TTC549 (cell line): Measurements from ENCODE around the gene PGAP1.

Experiments
- FAIRE-seq: peaks from 2 replicates; lab custom pipeline; 2012; peaks lifted over from hg19 to GRCh38; lab: Jason Lieb, UNC

The PGAP1 gene, protein sequence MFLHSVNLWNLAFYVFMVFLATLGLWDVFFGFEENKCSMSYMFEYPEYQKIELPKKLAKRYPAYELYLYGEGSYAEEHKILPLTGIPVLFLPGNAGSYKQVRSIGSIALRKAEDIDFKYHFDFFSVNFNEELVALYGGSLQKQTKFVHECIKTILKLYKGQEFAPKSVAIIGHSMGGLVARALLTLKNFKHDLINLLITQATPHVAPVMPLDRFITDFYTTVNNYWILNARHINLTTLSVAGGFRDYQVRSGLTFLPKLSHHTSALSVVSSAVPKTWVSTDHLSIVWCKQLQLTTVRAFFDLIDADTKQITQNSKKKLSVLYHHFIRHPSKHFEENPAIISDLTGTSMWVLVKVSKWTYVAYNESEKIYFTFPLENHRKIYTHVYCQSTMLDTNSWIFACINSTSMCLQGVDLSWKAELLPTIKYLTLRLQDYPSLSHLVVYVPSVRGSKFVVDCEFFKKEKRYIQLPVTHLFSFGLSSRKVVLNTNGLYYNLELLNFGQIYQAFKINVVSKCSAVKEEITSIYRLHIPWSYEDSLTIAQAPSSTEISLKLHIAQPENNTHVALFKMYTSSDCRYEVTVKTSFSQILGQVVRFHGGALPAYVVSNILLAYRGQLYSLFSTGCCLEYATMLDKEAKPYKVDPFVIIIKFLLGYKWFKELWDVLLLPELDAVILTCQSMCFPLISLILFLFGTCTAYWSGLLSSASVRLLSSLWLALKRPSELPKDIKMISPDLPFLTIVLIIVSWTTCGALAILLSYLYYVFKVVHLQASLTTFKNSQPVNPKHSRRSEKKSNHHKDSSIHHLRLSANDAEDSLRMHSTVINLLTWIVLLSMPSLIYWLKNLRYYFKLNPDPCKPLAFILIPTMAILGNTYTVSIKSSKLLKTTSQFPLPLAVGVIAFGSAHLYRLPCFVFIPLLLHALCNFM

DNA sequence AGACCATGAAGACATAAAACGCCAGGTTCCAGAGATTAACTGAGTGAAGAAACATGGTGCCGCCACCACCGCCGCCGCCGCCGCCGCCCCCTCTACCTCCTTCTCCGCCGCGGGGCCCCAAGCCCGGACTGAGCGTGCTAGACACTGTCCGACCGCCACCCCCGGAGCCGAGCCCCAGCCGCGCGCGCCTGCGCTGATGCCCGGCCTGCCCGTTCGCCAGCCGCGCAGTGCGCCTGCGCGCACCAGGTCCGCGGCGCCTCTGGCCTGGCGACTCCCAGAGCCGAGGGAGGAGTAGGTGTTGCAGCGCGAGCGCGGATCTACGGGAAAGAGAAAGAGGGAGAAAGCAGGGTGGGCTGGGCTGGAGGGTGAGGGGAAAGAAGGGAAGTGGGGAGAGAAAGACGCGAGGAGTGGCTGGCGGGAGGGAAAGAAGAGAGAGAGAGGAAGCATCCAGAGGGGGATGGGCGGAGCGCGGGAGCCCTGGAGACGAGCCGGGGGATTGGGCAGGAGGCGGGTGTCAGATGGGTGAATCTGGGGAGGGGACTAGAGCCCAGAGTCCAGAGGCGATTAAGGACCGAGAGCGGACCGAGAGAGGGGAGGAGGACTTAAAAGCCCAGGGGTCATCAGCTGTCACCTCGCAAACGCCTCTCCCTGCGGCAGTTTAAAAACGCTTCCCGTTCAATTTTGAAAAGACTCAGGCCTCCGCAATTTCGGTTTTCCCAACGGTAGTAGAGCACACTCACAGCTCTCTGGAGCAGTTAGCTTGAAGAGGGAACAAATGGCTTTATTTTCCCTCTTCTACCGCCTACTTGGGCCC, at the start of gene PGAP1:
TSS of gene PGAP1 (minus strand) at position 146 of the 814 bp plus-strand sequence. CDS start at position 55, 91 bp downstream.
- no peak for FAIRE-seq

DNA sequence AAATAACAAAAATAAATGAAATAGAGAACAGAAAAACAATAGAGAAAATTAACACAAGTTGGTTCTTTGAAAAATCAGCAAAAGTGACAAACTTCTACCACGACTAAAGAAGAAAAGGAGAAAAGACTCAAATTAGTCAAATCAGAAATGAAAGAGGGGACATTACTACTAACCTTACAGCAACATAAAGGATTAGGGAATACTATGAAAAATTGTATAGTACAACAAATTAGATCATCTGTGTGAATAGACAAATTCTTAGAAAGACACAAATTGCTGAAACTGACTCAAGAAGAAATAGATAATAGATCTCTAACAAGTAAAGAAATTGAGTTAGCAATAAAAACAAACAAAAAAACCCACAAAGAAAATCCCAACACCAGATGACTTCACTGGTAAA, 48.5 kb upstream of the PGAP1 start:
- FAIRE-seq, result no peak

DNA sequence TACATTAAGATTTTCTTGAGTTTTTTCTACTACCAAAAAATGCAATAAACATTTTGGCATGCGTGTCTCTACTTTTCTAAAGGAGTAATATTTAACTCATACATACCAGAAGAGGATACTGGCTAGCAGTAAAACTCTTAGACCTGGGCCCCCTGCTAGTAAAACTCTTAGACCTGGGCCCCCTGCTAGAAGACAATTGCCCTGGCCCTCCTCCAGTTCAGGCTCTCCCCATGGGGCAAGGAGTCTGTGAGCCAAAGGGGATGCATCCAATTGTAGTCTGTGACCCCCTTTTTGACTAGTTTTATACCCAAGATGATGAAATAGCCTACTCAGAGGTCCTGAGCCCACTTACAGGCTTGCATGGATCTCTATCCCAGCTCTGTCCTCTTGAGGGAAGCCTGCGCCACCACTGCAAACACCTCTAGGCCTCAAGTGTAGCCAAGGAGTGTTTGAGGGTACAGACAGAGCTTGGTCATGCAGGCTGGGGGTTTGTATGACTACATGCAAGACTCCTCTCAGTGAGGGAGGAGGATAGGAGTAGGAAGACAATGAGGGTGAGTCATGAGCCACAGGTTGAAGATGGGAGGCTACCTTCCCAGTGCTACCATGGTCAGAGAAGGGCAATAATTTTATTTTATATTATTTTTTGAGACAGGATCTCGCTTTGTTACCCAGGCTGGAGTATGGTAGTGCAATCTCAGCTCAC, 45.2 kb upstream of the PGAP1 start:
- FAIRE-seq, result no peak

DNA sequence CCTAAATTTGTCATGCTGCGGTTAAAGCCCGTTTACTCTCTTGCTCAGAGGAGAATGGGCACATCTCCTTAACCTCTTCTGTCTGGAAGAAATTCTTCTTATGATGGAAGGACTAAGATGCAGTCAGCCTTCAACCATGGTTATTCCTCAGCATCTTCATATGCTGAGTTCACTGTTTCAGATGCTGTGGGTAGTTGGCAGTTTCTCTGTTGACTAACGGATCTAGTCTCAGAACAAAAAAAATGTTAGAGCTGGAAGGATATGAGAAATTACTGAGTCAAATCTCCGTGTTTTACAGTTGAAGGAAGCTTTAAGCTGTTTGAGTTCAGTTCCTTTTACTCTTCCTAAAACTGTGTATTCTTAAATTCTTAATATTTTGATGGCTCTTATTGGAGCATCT, 43.6 kb upstream of the PGAP1 start:
- no peak for FAIRE-seq

DNA sequence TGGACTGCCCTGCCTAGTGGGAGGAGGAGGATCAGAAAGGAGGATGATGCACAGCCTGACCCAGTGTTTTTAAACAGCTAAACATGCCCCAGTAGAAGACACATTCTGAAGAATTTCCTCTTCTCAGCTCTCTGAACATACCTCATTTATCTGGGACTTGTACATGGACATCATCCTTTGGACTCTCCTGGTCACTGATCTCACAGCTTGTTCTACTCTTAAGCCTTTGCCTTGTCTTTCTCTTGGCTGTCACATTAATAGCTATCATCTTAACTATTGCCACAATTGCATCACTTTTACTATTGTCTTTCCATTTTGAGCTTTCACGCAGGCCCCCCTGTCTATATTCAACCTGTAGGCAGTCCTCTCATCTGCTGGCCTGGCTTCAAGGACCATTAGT, 42.0 kb upstream of the PGAP1 start:
- no peak for FAIRE-seq

DNA sequence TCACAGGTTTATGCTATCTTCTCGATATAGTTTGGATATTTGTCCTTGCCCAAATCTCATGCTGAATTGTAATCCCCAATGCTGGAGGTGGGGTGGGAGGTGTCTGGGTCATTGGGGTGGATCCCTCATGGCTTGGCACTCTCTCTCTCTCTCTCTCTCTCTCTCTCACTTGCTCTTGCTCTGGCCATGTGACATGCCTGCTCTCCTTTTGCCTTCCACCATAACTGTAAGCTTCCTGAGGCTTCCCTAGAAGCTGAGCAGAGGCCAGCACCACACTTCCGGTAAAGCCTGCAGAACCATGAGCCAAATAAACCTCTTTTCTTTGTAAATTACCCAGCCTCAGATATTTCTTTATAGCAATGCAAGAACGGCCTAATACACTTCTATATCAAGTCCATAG, 41.3 kb upstream of the PGAP1 start:
- FAIRE-seq, result no peak

DNA sequence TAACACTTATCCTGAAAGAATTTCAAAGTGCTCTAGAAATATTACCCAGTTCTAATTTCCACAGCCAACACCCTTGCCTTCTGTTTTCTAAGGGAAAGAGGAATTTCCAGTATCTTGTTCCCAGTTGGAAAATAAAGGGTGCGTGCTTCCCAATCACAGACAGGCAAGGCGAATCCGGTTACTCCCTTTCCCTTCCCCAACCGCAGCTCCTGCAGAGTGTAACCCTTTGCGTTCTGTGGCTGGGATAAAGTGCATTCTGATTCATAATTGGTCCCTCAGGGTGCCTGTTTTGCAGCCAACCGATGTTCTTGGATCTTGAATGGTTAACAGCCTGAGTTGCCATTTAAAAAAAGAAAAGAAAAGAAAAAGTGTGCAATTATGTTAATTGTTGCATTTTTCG, 40.6 kb upstream of the PGAP1 start:
- no peak for FAIRE-seq

DNA sequence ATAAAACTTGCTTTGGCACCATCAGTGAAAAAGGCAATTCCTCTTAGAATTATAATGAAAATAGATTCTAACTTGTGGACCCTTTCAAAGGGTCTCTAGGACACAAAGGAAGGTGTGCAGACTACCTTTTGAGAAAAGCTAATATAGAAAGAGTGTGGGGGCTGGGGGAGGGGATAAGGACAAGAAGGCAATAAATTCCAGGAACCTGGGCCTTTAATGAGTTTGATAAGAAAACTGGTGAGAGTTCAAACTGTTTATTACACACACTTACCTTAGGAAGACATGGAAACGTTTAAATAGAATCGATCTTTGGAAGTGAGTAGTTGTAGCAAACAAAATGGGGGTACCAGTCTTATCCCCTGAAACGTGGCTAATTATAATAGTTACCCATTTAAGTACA, 39.6 kb upstream of the PGAP1 start:
- FAIRE-seq, result no peak

DNA sequence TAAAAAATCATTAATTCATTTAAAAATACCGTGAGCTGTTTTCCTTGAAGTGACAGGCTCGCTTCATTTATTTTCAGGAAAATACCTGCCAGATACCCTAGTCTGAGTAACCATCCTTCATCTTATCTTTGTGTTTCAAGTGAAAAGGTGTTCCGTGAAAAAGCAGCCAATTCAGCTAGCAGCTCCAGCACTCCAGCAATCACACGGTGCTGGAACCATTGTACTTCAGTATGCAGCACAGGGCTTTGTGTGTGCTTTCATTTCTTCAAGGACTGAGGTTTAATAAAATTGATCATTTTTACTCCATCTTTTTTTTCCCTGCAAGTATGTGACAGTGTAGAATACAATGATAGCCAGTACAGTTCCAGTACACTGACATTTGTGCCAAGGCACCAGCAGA, 39.1 kb upstream of the PGAP1 start:
- FAIRE-seq, result no peak

DNA sequence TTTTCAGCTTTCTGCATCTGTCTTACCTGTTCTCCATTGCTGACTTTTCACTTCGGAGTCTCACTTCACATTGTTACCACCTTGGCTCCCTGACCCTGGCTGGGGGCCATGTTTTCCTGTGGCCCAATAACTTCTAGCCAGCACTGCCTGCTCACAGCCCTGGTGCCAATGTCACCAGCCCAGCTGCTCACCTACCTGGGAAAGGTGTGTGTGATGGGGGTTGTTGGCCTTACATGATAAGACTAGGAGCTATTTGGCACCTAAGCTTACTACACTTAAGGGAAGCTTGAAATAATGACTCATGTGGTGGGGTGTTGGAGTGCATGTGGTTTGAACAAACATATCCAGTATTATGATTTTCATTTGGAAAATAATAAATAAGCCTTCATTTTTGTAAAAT, 37.5 kb upstream of the PGAP1 start:
- FAIRE-seq, result no peak

DNA sequence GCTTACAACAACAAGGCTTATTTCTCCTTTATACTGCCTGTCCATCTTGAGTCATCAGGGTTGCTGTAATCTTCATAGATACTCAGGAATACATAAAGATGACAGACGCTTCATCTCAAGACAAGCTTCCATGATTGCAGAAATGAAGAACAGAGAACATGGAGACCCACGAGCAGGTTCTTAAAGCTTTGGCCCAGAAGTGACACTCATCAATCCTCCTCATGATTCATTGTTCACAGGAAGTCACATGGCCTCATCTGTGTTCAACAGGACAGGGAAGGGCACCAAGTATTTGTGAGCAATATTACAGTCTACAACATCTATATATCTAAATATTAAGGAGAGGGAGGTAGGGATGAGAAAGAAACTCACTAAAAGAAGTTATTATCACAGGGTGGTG, 36.5 kb upstream of the PGAP1 start:
- no peak for FAIRE-seq

DNA sequence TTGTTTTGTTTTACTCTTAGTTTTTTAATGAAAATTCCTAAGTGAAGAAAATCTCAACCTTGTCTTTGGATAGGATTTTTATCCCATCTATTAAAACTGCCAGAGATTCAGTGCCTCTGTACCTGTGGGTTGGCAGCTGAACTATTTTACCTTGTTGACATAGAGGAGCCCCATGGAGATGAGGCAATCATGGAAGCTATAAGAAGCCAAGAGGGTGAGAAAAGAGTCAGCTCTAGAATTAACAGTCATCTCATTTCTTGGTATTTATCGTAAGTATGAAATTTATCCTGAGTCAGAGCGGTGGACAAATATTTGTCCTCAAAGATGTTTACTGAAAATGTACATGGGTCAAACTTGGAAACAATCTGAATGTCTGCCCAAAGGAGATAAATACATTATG, 35.8 kb upstream of the PGAP1 start:
- no peak for FAIRE-seq

DNA sequence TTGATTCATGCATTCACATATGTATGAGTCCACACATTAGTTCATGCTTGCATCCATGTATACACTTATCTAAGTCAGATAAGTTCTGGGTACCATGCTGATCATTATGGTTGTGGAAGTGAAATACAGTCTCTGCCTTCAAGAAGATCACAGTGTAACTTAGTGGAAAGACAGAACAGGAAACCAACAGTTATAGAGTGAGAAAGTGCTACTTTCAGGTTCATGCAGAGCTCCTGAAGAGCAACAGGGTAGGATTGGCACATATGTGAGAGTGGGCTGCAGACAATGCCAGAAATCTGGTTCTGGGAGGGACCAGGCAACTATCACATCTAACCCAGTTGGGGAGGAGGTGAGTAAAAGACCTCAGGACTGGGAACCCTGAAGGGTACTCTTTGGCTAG, 35.4 kb upstream of the PGAP1 start:
- FAIRE-seq, result no peak

DNA sequence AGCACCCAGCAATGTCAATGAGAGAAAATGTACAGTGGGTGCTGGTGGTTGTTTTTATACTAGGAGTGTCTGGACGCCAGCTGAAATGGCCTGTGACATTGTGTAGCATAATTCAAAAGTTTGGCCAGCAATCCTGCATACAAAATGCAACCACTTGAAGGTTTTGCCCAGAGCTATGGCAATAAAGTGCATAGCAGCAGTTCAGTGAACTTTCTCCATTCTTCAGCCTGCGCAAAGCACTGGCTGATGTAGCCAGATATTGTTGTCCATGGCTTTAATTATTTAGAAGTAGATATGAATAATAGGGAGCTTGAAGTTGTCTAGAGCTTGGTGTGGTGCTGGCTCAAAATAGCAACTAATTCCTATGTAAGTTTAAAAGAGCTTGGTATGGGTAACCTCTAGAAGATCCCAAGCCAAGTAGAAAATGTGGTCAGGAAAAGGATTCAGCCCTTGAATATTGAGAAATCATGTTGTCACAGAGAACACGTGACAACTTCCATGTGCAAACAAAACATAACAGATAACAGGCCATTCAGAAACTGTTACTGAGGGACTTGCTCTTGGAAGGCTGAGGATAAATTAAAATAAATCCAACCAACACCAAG, 33.3 kb upstream of the PGAP1 start:
- FAIRE-seq, result no peak

DNA sequence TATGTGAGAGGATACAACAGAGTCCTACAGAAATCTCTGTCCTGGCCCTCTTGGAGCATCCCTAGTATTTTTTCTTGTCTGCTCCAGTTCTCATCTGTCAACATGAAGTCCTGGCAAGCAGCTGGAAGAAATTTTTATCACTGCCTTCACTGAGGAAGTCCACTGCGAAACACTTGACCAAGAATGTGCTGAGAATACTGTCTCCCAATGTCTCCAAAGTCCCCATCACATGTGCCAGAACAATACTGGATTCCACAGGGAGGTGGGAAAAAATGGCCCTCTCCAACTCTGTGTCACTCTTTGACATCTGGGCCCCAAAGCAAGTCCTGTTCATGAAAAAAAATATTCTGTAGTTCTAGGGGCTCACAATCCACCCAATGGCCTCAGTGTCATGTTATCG, 32.8 kb upstream of the PGAP1 start:
- no peak for FAIRE-seq

DNA sequence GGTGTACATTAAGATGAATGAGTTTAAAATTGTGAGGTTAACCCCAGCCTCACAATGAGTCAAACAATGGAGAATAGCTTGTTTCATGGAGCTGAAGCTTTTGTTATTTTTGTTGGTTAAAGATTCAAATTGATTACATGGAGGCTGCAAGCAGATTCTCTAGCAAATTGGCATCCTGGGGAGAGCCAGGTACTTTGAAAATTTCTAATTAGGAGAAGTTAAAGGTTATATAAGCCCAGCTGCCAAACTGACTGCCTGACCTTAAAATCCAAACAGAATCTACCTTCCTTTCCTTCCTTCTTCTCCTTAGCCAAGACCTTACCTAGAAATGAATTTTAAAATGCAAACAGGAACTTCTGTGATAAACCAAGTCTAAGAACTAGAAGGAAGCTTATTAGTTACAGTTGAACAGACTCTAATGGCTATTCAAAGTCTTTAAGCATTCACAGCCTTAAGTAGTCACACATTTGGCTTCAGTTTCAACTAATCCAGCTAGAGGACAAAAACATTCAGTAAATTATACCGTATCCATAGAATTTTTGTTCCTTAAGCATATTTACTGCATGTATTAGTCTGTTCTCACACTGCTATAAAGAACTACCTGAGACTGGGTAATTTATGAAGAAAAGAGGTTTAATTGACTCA, 31.5 kb upstream of the PGAP1 start:
- FAIRE-seq, result no peak

DNA sequence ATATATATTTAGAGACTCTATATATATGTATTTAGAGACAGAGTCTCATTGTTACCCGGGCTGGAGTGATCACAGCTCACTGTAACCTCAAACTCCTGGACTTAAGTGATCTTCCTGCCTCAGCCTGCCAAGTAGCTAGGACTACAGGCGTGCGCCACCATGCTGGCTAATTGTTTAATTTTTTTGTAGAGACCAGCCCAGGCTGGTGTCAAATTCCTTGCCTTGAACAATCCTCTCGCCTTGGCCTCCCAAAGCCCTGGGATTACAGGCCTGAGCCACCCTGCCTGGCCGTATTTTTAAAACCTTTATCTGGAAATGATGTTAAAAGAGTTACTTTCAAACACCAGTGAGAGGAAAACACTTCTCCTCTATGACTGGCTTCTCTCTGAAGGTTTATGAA, 30.9 kb upstream of the PGAP1 start:
- FAIRE-seq, result no peak

DNA sequence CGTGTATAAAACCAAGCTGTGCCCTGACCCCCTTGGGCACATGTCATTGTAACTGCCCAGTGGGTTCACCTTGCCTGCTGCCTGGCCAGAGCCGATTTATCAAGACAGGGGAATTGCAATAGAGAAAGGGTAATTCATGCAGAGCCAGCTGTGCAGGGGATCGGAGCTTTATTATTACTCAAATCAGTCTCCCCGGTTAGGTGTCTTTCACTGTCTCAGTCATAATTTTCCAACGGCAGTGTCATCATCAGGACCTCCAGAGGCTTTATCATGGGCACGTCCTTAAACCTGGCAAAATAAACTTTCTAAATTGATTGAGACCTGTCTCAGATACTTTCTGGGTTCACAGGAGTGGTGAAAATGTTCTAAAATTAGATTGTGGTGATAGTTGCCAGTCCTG, 29.6 kb upstream of the PGAP1 start:
- no peak for FAIRE-seq

DNA sequence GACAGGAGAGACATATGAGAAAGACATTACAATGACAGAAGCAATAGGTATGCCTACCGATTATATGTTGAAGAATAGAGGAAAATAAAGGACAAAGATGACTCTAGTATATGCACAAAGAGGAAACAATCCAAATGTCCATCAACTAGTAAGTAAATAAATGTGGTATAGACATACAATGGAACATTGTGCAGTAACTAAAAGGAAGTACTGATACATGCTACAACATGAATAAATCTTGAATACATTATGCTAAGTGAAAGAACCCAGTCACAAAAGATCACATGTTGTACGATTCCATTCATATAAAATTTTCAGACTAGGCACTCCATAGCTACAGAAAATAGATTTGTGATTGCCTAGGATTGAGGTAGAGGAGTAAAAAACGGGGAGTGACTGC, 28.5 kb upstream of the PGAP1 start:
- FAIRE-seq, result no peak

DNA sequence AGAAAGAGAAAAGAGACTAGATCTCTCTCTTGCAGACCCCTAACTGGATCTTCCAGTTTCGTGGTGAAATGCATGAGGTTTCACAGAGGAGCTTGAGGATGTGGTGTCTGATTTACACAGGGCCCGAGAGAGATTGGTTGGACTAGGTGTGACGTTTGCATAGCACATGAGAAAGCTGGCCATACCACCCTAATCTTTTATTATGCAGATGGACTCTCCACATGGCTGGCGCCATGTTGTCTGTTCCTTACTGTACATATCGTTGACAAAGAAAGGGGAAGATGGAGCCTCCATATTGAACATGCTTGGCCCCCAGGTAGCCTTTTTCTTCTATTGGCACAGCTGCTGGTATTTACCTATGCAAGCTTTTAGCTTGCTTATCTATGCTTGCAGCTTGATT, 27.5 kb upstream of the PGAP1 start:
- no peak for FAIRE-seq

DNA sequence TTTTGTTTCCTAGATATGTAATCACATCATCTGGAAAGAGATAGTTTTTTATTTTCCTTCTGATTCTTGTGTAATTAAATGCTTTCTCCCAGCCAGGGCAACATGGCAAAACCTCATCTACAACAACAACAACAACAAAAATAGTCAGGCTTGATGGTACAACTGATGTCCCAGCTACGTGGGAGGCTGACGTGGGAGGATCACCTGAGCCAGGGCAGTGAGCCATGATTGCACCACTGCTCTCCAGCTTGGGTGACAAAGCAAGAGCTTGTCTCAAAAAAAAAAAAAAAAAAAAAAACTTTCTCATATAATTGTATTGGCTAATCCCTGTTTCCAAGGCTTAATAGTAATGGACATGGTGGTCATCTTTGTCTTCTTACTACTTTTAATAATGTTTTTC, 26.4 kb upstream of the PGAP1 start:
- no peak for FAIRE-seq
